Mammary epithelial cell (primary cell): Measurements from ENCODE around the gene MAB21L2.

ENCODE experiments used
- EZH2 ChIP-seq: IDR thresholded peaks from 2 replicates; pipeline ENCODE4 v1.6.1; 2012; ENCODE audit warnings: low read length, inconsistent platforms, borderline replicate concordance
- TF ChIP-seq, protein P1 (sequence below), 2 donors: IDR thresholded peaks in 1 of 2; conservative IDR thresholded peaks in 1 of 2; 2 replicates each; pipeline ENCODE4 v1.5.1; 2011 to 2012; ENCODE audit warnings: inconsistent platforms in 2 of 2, low read length in 2 of 2, mild to moderate bottlenecking in 2 of 2, control low read depth in 1 of 2, low read depth in 1 of 2; ENCODE audit not compliant: insufficient read depth in 1 of 2; ENCODE audit errors: extremely low read depth in 1 of 2

DNA sequence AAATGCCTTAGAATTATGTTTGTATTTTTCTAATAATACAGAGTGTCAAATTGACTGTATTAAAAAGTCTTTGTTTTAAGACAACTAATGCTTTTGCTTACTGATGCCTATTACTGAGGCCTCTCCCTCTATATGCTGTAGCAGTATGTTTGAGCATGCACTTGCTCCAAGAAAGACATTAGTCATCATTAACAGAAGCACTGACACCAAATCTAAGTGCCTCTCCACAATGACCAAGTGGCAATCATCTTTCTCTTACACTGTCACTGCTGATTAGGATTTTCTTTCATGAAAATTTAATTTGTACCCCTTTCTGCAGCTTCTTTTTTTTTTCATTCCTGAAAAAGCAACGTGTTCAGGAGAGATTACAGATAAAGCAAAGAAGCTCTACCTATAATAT is 11.1 kb upstream of the MAB21L2 start:
- TF ChIP-seq, protein P1, sequence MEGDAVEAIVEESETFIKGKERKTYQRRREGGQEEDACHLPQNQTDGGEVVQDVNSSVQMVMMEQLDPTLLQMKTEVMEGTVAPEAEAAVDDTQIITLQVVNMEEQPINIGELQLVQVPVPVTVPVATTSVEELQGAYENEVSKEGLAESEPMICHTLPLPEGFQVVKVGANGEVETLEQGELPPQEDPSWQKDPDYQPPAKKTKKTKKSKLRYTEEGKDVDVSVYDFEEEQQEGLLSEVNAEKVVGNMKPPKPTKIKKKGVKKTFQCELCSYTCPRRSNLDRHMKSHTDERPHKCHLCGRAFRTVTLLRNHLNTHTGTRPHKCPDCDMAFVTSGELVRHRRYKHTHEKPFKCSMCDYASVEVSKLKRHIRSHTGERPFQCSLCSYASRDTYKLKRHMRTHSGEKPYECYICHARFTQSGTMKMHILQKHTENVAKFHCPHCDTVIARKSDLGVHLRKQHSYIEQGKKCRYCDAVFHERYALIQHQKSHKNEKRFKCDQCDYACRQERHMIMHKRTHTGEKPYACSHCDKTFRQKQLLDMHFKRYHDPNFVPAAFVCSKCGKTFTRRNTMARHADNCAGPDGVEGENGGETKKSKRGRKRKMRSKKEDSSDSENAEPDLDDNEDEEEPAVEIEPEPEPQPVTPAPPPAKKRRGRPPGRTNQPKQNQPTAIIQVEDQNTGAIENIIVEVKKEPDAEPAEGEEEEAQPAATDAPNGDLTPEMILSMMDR (conservative IDR thresholded peaks at IDR 0.05 in 1 of 2, IDR thresholded peaks at IDR 0.05 in 1 of 2; ENCODE audit: extremely low read depth in 1 of 2, insufficient read depth in 1 of 2, low read depth in 1 of 2, low read length in 2 of 2), result no peak
- no peak for TF ChIP-seq EZH2
